ENCODE results near the gene CD248.
"Not testable (repeated sequence)": the region's sequence is repeated elsewhere in the genome, so short reads cannot be mapped to it uniquely, and the experiment has no call there.

Gene CD248

DNA sequence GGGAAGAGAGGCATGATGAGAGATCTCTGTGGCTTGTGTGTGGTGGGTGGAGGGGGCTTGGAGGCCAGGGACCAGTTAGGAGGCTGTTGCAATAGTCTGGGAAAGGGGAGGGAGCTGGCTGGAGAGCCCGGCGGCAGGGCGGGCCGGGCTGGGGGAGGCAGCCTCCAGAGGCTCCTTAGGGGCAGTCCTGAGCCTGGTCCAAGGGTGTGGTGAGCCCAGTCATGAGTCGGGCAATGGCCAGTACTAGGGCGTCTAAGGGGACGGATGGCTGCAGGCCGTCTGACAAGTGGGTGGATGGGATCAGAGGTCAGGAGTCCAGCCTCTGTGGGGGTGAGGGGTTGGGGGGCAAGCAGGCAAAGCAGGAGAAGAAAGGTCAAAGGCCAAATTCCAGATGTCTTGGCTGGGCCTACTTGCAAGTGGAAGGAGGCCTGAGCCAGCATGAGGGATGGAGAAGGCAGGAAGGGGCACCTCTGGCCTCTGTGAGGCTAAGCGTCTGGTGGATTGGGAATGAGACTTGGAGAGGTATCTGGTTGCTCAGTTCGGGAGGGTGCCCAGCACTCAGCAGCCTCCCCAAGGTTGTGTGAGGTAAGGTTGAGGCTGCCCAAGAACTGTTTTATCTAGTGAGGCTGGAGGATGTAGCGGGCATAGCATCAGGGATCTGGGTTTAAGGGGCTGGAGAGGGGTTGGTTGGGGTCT is 6.0 kb upstream of the CD248 start:
- H3K36me3 ChIP-seq (ENCODE audit: insufficient read depth, low read length), result no peaks in the 10 kb centered on the region
- H3K4me3 ChIP-seq (ENCODE audit: low read depth in 1 of 2, low read length in 2 of 2), result no peak overlapping the region
- TF ChIP-seq, protein P1, sequence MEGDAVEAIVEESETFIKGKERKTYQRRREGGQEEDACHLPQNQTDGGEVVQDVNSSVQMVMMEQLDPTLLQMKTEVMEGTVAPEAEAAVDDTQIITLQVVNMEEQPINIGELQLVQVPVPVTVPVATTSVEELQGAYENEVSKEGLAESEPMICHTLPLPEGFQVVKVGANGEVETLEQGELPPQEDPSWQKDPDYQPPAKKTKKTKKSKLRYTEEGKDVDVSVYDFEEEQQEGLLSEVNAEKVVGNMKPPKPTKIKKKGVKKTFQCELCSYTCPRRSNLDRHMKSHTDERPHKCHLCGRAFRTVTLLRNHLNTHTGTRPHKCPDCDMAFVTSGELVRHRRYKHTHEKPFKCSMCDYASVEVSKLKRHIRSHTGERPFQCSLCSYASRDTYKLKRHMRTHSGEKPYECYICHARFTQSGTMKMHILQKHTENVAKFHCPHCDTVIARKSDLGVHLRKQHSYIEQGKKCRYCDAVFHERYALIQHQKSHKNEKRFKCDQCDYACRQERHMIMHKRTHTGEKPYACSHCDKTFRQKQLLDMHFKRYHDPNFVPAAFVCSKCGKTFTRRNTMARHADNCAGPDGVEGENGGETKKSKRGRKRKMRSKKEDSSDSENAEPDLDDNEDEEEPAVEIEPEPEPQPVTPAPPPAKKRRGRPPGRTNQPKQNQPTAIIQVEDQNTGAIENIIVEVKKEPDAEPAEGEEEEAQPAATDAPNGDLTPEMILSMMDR (IDR thresholded peaks at IDR 0.05; ENCODE audit: borderline replicate concordance, extremely low read depth, low read length, poor library complexity, severe bottlenecking), result no peak
- TF ChIP-seq EZH2 (IDR thresholded peaks at IDR 0.05; ENCODE audit: borderline replicate concordance, low read depth, low read length, severe bottlenecking), result no peak
- no peaks in the 10 kb centered on the region for H3K79me2 ChIP-seq (ENCODE audit: insufficient read depth, low read length)
- H2AFZ ChIP-seq (ENCODE audit: low read depth, low read length), result no peak overlapping the region
- H3K9ac ChIP-seq (ENCODE audit: low read depth, low read length), result no peak overlapping the region
- no peaks in the 10 kb centered on the region for H3K27me3 ChIP-seq (ENCODE audit: insufficient read depth, low read length, poor library complexity)
- DNase-seq (no peak), ATAC-seq (ENCODE audit: insufficient read depth, low read depth) (no peak)
- H4K20me1 ChIP-seq (ENCODE audit: insufficient read depth, low read length), result peaks cover 2% of the 10 kb centered on the region; the same call in 1 of the 2 replicates
- H3K27ac ChIP-seq (ENCODE audit: low read length), result no peak overlapping the region
- H3K9me3 ChIP-seq (ENCODE audit: insufficient read depth, low read length, severe bottlenecking), result no peaks in the 10 kb centered on the region
- peaks cover 44% of the 10 kb centered on the region for H3K4me1 ChIP-seq (ENCODE audit: insufficient read depth, low read length)
- no peak overlapping the region for H3K4me2 ChIP-seq (ENCODE audit: insufficient read depth, low read length)

DNA sequence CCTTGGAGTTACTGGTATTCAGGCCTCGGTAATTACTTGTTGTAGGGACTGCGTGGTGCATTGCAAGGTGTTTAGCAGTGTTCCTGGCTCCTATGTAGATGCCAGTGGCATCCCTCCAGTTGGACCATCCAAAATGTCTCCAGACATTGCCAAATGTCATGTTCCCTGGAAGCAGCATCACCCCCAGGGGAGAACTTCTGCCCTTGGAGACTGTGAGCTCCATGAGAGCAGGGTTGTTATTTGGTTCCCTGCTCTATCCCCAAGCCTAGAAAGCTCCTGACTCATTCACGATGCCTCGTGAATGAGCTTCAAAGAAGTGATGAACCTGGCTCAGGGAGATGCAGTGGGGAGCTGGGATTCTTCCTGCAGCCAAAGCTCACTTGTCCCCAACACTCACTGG is 4.8 kb upstream of the CD248 start:
- TF ChIP-seq EZH2 (IDR thresholded peaks at IDR 0.05; ENCODE audit: borderline replicate concordance, low read depth, low read length, severe bottlenecking), result no peak
- TF ChIP-seq, protein P1 (IDR thresholded peaks at IDR 0.05; ENCODE audit: borderline replicate concordance, extremely low read depth, low read length, poor library complexity, severe bottlenecking), result no peak
- DNase-seq (no peak), ATAC-seq (ENCODE audit: insufficient read depth, low read depth) (no peak)
- Histone ChIP-seq H3K4me1 (ENCODE audit: insufficient read depth, low read length) (peaks cover 44% of the 10 kb centered on the region), H3K4me3 (ENCODE audit: low read depth in 1 of 2, low read length in 2 of 2) (no peak overlapping the region), H4K20me1 (ENCODE audit: insufficient read depth, low read length) (0 out of 2 replicates have a peak, but pooled peaks cover 2% of the 10 kb centered on the region), H2AFZ (ENCODE audit: low read depth, low read length) (no peak overlapping the region), H3K9me3 (ENCODE audit: insufficient read depth, low read length, severe bottlenecking) (no peaks in the 10 kb centered on the region), H3K79me2 (ENCODE audit: insufficient read depth, low read length) (no peaks in the 10 kb centered on the region), H3K36me3 (ENCODE audit: insufficient read depth, low read length) (no peaks in the 10 kb centered on the region), H3K9ac (ENCODE audit: low read depth, low read length) (no peak overlapping the region), H3K4me2 (ENCODE audit: insufficient read depth, low read length) (no peak overlapping the region), H3K27me3 (ENCODE audit: insufficient read depth, low read length, poor library complexity) (no peaks in the 10 kb centered on the region), H3K27ac (ENCODE audit: low read length) (no peak overlapping the region)

DNA sequence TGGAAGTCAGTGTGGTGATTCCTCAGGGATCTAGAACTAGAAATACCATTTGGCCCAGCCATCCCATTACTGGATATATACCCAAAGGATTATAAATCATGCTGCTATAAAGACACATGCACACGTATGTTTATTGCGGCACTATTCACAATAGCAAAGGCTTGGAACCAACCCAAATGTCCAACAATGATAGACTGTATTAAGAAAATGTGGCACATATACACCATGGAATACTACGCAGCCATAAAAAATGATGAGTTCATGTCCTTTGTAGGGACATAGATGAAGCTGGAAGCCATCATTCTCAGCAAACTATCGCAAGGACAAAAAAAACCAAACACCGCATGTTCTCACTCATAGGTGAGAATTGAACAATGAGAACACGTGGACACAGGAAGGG is 3.9 kb upstream of the CD248 start:
- not testable (repeated sequence) for H3K27me3 ChIP-seq (ENCODE audit: insufficient read depth, low read length, poor library complexity); H3K9me3 ChIP-seq (ENCODE audit: insufficient read depth, low read length, severe bottlenecking); H3K4me2 ChIP-seq (ENCODE audit: insufficient read depth, low read length); H3K9ac ChIP-seq (ENCODE audit: low read depth, low read length); H3K36me3 ChIP-seq (ENCODE audit: insufficient read depth, low read length); H2AFZ ChIP-seq (ENCODE audit: low read depth, low read length); H4K20me1 ChIP-seq (ENCODE audit: insufficient read depth, low read length); H3K27ac ChIP-seq (ENCODE audit: low read length); H3K79me2 ChIP-seq (ENCODE audit: insufficient read depth, low read length); ATAC-seq (ENCODE audit: insufficient read depth, low read depth); H3K4me3 ChIP-seq (ENCODE audit: low read depth in 1 of 2, low read length in 2 of 2); DNase-seq
- peaks cover 42% of the 10 kb centered on the region for H3K4me1 ChIP-seq (ENCODE audit: insufficient read depth, low read length)

DNA sequence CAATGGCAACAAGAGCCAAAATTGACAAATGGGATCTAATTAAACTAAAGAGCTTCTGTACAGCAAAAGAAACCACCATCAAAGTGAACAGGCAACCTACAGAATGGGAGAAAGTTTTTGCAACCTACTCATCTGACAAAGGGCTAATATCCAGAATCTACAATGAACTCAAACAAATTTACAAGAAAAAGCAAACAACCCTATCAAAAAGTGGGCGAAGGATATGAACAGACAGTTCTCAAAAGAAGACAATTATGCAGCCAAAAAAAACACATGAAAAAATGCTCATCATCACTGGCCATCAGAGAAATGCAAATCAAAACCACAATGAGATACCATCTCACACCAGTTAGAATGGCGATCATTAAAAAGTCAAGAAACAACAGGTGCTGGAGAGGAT is 3.4 kb upstream of the CD248 start:
- ATAC-seq (ENCODE audit: insufficient read depth, low read depth); H3K36me3 ChIP-seq (ENCODE audit: insufficient read depth, low read length); H3K4me2 ChIP-seq (ENCODE audit: insufficient read depth, low read length); H3K27ac ChIP-seq (ENCODE audit: low read length); H3K9ac ChIP-seq (ENCODE audit: low read depth, low read length); H3K79me2 ChIP-seq (ENCODE audit: insufficient read depth, low read length); H4K20me1 ChIP-seq (ENCODE audit: insufficient read depth, low read length); H2AFZ ChIP-seq (ENCODE audit: low read depth, low read length); H3K9me3 ChIP-seq (ENCODE audit: insufficient read depth, low read length, severe bottlenecking); H3K4me3 ChIP-seq (ENCODE audit: low read depth in 1 of 2, low read length in 2 of 2); H3K27me3 ChIP-seq (ENCODE audit: insufficient read depth, low read length, poor library complexity); DNase-seq: not testable (repeated sequence)
- H3K4me1 ChIP-seq (ENCODE audit: insufficient read depth, low read length), result peaks cover 37% of the 10 kb centered on the region

Measured in DND-41 (cell line).